Lower lobe of right lung (tissue), 2 donors: ENCODE data around the gene ZNRD2. TPM values are rescaled to one million over a fixed set of nuclear protein-coding genes. Genes with fewer than 3 reads are reported as not detected.
A peak's percentile ranks its signal among the peaks of the same experiment; 100 is the strongest.

Experiments used
- ATAC-seq, 2 donors: fragments of 200-7000 bp; cut with Tn5 transposase; one replicate each; pipeline ENCODE4 v1.9.1; 2020 to 2022; ENCODE audit warnings: mild to moderate bottlenecking in 2 of 2, moderate library complexity in 2 of 2
- DNase-seq: peaks from one replicate; pipeline ENCODE4 v3.0.0-alpha.2; 2020
- H3K27ac ChIP-seq: fragments of 200-600 bp; one replicate; pipeline ENCODE4 v1.8.0; 2022
- H3K27me3 ChIP-seq: fragments of 200-600 bp; one replicate; pipeline ENCODE4 v1.8.0; 2022; ENCODE audit warnings: low read depth
- H3K36me3 ChIP-seq: fragments of 200-600 bp; one replicate; pipeline ENCODE4 v1.8.0; 2022; ENCODE audit warnings: mild to moderate bottlenecking
- H3K4me1 ChIP-seq: fragments of 200-600 bp; one replicate; pipeline ENCODE4 v1.8.0; 2022
- H3K4me3 ChIP-seq: fragments of 200-600 bp; one replicate; pipeline ENCODE4 v1.8.0; 2022; ENCODE audit warnings: mild to moderate bottlenecking
- H3K9me3 ChIP-seq: fragments of 200-600 bp; one replicate; pipeline ENCODE4 v1.8.0; 2022
- intact Hi-C: fragments of 100-400 bp; cut with DNase I; formaldehyde crosslinking; loops from one replicate; pipeline ENCODE4 v1.11.0; 2022
- total RNA-seq: library from RNA; stranded (reverse); fragmentation: NEBNext Ultra II Directional; extraction: Animal tissue kit (Norgen Biotek cat#: 25700); gene quantifications from one replicate; pipeline ENCODE4 v1.2.1, GENCODE V29; 2021
- TF ChIP-seq, protein P1 (sequence below): fragments of 200-600 bp; IDR thresholded peaks from one replicate; pipeline ENCODE4 v1.8.0; 2022; ENCODE audit warnings: antibody characterized with exemption, mild to moderate bottlenecking
- donor health status: DM: no; HTN: yes; CAD: no; lungs with severe emphysema.

The ZNRD2 gene
- total RNA-seq, 1 donor from 2014 or later, result 25.1 TPM

DNA sequence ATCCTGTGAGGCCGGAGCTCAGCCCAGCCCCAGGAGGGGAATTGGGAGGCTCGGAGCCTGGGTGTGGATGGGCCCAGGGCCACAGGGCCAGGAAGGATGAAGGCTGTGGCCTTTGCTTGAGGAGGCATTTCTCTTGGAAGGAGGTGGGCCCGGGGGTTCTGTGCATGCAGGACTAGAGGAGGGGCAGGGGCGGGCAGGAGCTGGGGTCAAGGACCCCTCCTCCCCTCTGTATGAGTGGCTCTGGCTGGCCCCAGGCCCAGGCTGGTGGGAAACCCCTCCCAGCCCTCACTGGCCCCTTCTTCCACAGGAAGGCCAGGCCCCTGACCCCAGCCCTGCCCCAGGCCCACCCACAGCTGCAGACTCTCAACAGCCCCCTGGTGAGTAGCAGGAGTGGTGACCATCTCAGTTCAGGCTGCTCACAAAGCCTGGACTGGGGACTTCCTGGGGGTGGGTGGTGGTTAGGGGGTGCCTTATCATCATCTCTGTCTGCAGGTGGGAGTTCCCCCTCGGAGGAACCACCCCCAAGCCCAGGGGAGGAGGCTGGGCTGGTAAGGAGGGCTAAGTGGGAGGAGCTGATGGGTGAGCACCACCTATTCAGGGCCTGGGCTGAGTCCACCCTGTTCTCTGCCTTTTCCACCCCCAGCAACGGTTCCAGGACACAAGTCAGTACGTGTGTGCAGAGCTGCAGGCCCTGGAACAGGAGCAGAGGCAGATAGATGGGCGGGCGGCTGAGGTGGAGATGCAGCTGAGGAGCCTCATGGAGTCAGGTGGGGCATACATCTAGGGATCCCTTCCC is 19.4 kb downstream of the ZNRD2 start:
- no peaks in the 10 kb centered on the region for H3K27me3 ChIP-seq
- TF ChIP-seq, protein P1, sequence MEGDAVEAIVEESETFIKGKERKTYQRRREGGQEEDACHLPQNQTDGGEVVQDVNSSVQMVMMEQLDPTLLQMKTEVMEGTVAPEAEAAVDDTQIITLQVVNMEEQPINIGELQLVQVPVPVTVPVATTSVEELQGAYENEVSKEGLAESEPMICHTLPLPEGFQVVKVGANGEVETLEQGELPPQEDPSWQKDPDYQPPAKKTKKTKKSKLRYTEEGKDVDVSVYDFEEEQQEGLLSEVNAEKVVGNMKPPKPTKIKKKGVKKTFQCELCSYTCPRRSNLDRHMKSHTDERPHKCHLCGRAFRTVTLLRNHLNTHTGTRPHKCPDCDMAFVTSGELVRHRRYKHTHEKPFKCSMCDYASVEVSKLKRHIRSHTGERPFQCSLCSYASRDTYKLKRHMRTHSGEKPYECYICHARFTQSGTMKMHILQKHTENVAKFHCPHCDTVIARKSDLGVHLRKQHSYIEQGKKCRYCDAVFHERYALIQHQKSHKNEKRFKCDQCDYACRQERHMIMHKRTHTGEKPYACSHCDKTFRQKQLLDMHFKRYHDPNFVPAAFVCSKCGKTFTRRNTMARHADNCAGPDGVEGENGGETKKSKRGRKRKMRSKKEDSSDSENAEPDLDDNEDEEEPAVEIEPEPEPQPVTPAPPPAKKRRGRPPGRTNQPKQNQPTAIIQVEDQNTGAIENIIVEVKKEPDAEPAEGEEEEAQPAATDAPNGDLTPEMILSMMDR, result no peak
- no peak overlapping the region for H3K4me3 ChIP-seq
- no peaks in the 10 kb centered on the region for H3K9me3 ChIP-seq
- DNase-seq (no peak), ATAC-seq (no peak)
- intact Hi-C loops, result no loop called here
- H3K36me3 ChIP-seq, result peaks cover 53% of the 10 kb centered on the region
- H3K4me1 ChIP-seq, result peaks cover 40% of the 10 kb centered on the region
- H3K27ac ChIP-seq, result no peak overlapping the region

GRCh38 chr11:65590240-65590738 is 20.0 kb downstream of the ZNRD2 start:
- DNase-seq (no peak), ATAC-seq (no peak)
- intact Hi-C loops, result no loop called here
- no peak overlapping the region for H3K4me3 ChIP-seq
- H3K9me3 ChIP-seq, result no peaks in the 10 kb centered on the region
- TF ChIP-seq, protein P1, result no peak
- no peak overlapping the region for H3K27ac ChIP-seq
- peaks cover 46% of the 10 kb centered on the region for H3K4me1 ChIP-seq
- H3K27me3 ChIP-seq, result no peaks in the 10 kb centered on the region
- H3K36me3 ChIP-seq, result peaks cover 51% of the 10 kb centered on the region

DNA sequence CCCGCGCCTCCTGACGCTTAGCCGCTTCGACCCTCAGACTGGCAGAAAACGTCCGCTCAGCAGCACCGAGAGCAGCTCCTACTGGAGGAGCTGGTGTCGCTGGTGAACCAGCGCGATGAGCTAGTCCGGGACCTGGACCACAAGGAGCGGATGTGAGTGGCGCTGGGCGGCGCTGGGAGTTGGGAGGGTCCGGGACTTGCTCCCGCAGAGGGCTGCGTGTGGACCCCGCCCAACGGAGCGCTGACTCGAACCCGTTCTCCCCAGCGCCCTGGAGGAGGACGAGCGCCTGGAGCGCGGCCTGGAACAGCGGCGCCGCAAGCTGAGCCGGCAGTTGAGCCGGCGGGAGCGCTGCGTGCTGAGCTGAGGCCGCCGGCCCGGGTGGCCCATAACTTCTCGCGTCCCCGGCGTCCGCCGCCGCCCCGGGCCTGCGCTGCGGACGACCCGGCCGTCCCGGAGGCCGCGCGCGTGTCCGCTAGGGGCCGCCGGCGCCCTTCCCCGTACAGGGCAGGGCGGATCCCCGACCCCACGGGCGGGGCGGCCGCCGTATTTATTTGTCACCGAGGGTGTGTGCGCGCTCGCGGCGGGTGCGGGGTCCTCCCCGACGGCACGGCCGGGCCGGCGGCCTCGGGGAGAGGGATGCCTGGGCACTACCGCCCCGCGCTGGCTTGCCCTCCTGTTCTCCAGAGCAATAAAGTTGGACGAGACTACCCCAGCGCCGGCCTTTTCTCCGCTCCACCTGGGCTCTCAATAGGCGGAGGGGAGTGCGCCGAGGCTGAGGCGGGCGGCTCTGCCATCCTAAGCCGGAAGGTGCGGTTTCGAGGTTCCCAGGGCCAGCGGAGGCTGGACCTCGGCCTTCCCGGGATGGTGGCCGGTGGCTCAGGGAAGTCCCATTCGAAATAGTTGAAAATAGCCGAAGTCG is 21.9 kb downstream of the ZNRD2 start:
- intact Hi-C loops, result no loop called here
- TF ChIP-seq, protein P1, result peak; percentile 32
- ATAC-seq (peak in 1 of 2 donors; percentile 60), DNase-seq (no peak)
- Histone ChIP-seq H3K9me3 (no peaks in the 10 kb centered on the region), H3K27me3 (no peaks in the 10 kb centered on the region), H3K4me1 (peaks cover 37% of the 10 kb centered on the region), H3K36me3 (peaks cover 47% of the 10 kb centered on the region), H3K4me3 (peak overlapping the region; percentile 14), H3K27ac (peak overlapping the region; percentile 58)

GRCh38 chr11:65592858-65593517 is 22.7 kb downstream of the ZNRD2 start:
- Histone ChIP-seq H3K4me1 (peaks cover 29% of the 10 kb centered on the region), H3K27me3 (no peaks in the 10 kb centered on the region), H3K36me3 (peaks cover 55% of the 10 kb centered on the region), H3K27ac (peak overlapping the region; percentile 58), H3K9me3 (no peaks in the 10 kb centered on the region), H3K4me3 (peak overlapping the region; percentile 14)
- no peak for ATAC-seq
- DNase-seq, result no peak
- TF ChIP-seq, protein P1, result no peak
- intact Hi-C loops, result no loop called here
